NT2/D1 (cell line): ENCODE measurements around the gene NDUFB2.

Experiments
- YY1 ChIP-seq: IDR thresholded peaks from 2 replicates; pipeline ENCODE4 v1.6.1; 2011; ENCODE audit not compliant: insufficient read length, insufficient read depth
- ZNF274 ChIP-seq: IDR thresholded peaks from 2 replicates; pipeline ENCODE4 v1.6.1; 2011; ENCODE audit warnings: mild to moderate bottlenecking, low read depth, low read length

DNA sequence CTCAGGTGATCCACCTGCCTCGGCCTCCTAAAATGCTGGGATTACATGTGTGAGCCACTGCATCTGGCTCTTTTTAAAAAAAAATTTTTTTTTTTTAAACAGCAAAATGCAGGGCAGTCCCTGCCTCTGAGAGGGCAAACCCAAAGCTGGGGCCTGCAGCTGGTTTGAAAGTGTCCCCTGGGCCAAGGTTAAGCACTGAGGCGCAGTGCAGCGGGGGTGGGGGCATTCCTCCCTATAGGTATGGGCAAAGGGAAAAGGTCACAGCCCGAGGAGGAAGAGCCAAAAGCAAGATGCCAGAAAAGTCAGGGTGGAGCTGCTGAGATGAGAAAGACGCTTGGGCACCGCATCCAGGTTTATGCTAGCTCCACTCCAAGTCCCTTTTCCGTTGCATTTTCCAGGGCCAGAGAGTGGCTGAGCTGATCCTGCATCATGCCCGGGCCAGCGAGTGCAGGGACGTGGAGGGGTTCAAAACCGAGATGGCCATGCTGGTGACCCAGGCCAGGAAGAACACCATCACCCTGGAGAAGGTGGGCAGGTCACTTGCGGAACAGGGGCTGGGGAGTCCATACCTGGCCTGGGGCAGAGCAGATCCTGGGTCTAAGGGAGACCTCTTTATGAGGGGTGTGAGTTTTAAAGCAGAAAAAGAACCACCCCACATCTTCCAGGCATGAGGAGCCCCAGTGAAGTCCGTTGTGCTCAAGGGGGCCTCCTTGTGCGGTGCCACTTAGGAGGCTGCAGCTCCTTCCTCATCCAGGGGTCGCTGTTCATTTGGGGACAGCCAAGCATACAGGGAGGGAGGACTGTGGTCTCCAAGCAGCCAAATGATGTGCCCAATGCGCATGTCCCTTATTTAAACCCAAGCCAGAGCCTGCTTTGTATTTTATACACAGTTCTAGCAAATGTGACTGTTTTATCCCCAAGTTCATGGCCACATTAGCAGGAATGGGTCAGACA lies 7.0 kb upstream of the NDUFB2 start:
- TF ChIP-seq YY1 = no peak
- TF ChIP-seq ZNF274 = no peak
